ENCODE measurements around the gene MYCL. TPM values are rescaled to one million over a fixed set of nuclear protein-coding genes. Genes with fewer than 3 reads are reported as not detected.

The MYCL gene
- total RNA-seq, 2 donors from 2014 or later, result 0.42 to 3.9 TPM

DNA sequence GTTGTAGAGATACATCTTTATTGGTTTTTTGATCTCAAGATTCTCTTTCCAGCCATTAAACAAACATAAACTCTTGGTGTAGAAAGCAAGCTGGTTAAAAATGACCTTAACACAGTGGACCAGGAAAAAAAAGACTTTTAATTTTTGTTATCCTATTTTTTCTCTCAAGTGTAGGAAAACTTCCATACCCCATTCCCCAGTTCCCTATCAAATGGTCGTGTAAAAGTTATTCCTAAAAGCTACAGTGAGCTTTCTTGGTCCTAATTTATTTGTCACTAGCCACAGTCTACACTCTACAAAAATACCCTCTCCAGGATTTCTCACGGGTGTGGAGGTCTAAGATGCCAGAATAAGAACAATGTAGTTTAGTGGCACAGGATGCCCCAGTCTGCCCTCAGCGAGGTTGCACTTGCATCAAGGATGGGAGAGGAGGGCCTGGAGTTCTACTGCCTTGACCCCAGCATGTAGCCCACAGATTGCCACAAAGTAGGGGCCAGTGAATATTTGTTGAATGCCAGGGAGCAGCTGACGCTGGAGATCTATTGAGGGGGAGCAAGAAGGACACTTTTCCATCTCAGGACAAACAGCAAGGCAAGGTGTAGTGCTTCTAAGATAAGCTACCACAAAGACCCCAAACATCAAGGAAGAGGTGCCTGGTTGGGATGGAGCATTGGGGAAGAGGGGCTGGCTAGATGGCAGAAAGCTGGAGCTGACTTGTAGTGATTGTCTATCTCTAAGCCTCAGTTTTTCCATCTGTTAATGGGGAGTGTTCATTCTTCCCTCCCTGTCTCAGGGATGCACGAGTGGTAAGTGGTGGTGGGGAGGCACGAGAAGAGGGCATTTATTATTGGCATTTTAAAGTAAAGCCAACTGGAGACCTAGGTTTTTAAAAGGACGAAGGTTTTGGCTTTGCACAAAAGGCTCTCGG, 1.8 kb downstream of the MYCL start:
- Histone ChIP-seq H3K36me3 (no peaks in the 10 kb centered on the region), H3K4me1 (ENCODE audit: control insufficient read depth in 1 of 2, low read depth in 2 of 2) (peaks cover 8 to 18% of the 10 kb centered on the region in 2 donors), H3K27me3 (replicated peaks; ENCODE audit: insufficient read depth) (peaks cover 4% of the 10 kb centered on the region), H3K9me3 (no peaks in the 10 kb centered on the region), H3K4me3 (no peak overlapping the region), H3K27ac (no peak overlapping the region)
- ATAC-seq (ENCODE audit: insufficient number of reproducible peaks, low FRiP score, low read depth) (no peak), DNase-seq (ENCODE audit: low spot score) (no peak)
- TF ChIP-seq, protein P1, sequence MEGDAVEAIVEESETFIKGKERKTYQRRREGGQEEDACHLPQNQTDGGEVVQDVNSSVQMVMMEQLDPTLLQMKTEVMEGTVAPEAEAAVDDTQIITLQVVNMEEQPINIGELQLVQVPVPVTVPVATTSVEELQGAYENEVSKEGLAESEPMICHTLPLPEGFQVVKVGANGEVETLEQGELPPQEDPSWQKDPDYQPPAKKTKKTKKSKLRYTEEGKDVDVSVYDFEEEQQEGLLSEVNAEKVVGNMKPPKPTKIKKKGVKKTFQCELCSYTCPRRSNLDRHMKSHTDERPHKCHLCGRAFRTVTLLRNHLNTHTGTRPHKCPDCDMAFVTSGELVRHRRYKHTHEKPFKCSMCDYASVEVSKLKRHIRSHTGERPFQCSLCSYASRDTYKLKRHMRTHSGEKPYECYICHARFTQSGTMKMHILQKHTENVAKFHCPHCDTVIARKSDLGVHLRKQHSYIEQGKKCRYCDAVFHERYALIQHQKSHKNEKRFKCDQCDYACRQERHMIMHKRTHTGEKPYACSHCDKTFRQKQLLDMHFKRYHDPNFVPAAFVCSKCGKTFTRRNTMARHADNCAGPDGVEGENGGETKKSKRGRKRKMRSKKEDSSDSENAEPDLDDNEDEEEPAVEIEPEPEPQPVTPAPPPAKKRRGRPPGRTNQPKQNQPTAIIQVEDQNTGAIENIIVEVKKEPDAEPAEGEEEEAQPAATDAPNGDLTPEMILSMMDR (IDR thresholded peaks at IDR 0.05), result no peak

DNA sequence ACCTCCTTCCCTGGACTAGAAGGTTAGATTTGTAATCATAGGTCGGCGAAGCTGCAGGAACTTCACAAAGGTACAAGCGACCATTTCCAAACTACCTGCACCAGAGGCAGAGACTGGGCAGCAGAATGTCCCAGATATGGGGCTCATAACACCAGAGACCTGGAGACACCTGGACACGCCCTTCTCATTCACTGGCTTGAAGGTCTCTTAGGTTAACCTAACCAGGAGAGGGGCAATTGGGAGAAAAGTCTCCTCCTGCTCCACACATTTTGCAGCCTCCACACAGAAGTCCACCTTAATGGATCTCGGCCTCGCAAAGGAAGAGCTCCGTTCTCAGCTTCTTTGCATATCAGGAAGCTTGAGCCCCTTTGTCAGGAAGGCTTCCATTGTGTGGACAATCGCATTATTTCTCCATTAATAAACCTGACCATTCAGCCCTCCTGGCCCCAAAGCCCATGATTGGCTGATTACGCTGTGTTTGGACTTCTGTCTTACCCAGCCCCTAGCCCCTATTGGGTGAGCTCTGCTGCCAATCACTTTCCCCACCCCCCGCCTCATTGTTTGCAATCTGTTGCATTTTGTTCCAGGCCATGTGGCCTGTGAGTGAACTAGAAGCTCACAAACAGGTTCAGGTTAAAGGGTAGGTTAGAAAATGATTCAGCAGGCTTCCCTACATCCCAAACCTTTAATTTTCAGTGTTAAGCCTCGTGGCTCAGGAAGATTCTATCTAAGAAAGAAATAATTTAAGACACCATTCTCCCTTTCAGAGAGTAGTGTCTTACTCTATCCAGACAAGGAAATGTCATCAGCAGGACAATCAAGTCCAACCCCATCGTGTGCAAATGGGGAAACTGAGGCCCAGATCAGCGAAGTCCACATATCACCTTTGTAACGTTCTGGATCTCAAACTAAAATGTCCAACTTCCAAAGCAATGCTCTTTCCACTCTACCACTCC, 2.8 kb downstream of the MYCL start:
- TF ChIP-seq, protein P1 (IDR thresholded peaks at IDR 0.05), result no peak
- peaks cover 4% of the 10 kb centered on the region for H3K27me3 ChIP-seq (replicated peaks; ENCODE audit: insufficient read depth)
- no peak overlapping the region for H3K27ac ChIP-seq
- ATAC-seq (ENCODE audit: insufficient number of reproducible peaks, low FRiP score, low read depth) (no peak), DNase-seq (ENCODE audit: low spot score) (no peak)
- no peaks in the 10 kb centered on the region for H3K9me3 ChIP-seq
- no peak overlapping the region for H3K4me3 ChIP-seq
- H3K4me1 ChIP-seq (ENCODE audit: control insufficient read depth in 1 of 2, low read depth in 2 of 2), result peaks cover 8 to 18% of the 10 kb centered on the region in 2 donors
- H3K36me3 ChIP-seq, result no peaks in the 10 kb centered on the region

DNA sequence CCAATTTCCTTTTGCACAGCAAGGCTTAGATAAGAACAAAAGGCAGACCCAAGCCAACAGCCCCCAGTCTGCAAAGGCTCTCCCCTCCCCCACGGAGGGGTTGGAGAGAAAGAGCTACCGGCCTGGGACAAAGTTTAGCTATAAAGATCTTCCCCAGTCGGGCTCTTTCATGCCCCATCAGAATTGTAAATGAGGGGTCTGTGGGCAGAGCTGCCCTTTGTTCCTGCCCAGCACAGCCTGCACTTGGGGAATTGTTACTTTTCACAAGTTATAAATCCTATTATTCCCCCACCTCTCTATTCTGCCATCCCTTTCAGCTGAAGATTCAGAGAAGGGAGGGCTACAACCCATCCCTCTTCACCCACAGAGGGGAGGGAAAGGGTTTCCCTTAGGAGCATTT, 3.5 kb downstream of the MYCL start:
- no peak for DNase-seq (ENCODE audit: low spot score)
- H3K4me3 ChIP-seq, result no peak overlapping the region
- H3K27ac ChIP-seq, result no peak overlapping the region
- TF ChIP-seq, protein P1 (IDR thresholded peaks at IDR 0.05), result no peak
- no peaks in the 10 kb centered on the region for H3K9me3 ChIP-seq
- H3K4me1 ChIP-seq (ENCODE audit: control insufficient read depth in 1 of 2, low read depth in 2 of 2), result peaks cover 8 to 22% of the 10 kb centered on the region in 2 donors
- ATAC-seq (ENCODE audit: insufficient number of reproducible peaks, low FRiP score, low read depth), result no peak
- H3K27me3 ChIP-seq (replicated peaks; ENCODE audit: insufficient read depth), result peaks cover 4% of the 10 kb centered on the region
- H3K36me3 ChIP-seq, result no peaks in the 10 kb centered on the region

DNA sequence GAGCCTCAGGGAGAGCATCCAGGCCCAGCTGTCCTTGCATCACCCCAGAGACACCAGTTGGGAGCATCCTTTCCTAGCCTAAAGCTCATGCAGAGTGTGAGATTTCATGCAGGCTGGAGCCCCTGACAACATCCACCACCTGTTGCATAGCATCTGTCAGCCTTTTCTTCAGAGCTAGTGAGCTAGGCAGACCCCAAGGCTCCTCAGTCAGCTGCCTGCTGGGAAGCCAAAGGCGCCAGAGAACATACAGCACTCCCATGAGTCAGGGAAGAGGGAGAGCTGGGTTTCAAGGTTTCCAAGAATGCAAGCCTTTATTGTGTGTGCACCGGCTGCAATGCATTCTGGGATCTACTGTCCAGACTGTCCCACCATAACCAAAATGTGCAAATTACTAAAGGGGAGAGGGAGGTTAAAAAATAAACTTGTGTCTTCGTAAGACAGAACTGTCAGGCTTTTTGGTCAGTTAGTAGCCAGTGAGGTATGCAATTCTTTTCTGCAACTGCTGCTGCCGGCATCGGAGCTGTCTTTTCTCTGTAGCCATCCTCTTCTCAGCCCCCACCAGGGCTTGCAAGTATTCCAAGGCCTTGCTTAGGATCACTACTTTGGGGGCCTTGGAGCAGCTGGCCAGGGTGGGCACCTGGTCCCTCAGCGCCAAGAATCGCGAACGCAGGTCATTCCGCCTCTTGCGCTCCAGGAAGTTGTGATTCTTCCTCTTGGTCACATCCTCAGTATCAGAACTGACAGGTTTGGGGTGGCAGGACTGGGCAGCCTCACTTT, 4.6 kb downstream of the MYCL start:
- Histone ChIP-seq H3K27ac (no peak overlapping the region), H3K27me3 (replicated peaks; ENCODE audit: insufficient read depth) (peaks cover 4% of the 10 kb centered on the region), H3K4me3 (no peak overlapping the region), H3K36me3 (no peaks in the 10 kb centered on the region), H3K9me3 (no peaks in the 10 kb centered on the region), H3K4me1 (ENCODE audit: control insufficient read depth in 1 of 2, low read depth in 2 of 2) (peaks cover 8 to 24% of the 10 kb centered on the region in 2 donors)
- ATAC-seq (ENCODE audit: insufficient number of reproducible peaks, low FRiP score, low read depth) (no peak), DNase-seq (ENCODE audit: low spot score) (no peak)
- TF ChIP-seq, protein P1 (IDR thresholded peaks at IDR 0.05), result no peak

Data from thoracic aorta (tissue), 2 donors.